Measurements from ENCODE around the gene ERICH6.

- TF ChIP-seq CTCF (IDR thresholded peaks at IDR 0.05) (no peak), EP300 (IDR thresholded peaks at IDR 0.05) (no peak), POLR2A (IDR thresholded peaks at IDR 0.05) (no peak)
Measured at GRCh38 chr3:150631515-150632221, 72.1 kb downstream of the ERICH6 start.
